HK-2 (cell line): Measurements from ENCODE around the gene OPHN1.

Experiments
- DNase-seq: peaks from one replicate; pipeline ENCODE4 v3.0.0-alpha.2; 2018; ENCODE audit not compliant: unreplicated experiment

Gene OPHN1

GRCh38 chrX:68433155-68433980, at the start of gene OPHN1:
Gene OPHN1, minus strand, starts transcription at chrX:68433495. Its CDS starts 475 bp downstream, at chrX:68433020.
- peak; percentile 85 for DNase-seq

DNA sequence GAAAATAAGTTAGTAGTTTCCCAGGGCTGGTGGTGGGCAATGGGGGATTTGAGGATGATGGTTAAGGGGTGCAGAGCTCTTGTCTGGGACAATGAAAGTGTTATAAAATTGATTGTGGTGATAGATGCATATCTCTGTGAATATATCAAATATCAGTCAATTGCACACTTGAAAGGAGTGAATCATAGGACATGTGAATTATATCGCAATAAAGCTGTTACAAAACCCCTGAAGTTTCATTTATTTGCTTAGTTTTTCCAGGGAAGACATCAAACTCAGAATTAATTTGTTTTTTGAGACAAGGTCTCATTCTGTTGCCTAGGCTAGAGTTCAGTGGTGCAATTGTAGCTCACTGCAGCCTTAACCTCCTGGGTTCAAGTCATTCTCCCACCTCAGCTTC, 47.7 kb upstream of the OPHN1 start:
- no peak for DNase-seq

- DNase-seq = no peak
Observed at GRCh38 chrX:68464796-68465195, 31.5 kb upstream of the OPHN1 start.

DNA sequence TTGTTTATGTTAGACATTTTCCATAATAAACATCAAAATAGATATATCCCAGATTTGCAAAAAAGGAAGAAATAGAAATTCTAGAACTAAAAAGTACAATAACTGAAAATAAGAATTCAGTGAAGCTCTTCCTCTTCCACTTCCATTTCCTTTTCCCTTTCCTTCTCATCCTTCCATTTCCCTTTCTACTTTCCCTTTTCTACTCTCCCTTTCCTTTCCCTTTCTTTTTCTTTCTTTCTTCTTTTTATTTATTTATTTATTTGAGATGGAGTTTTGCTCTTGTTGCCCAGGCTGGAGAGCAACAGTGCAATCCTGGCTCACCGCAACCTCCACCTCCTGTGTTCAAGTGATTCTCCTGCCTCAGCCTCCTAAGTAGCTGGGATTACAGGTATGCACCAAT, 30.6 kb upstream of the OPHN1 start:
- no peak for DNase-seq

- no peak for DNase-seq
Observed at GRCh38 chrX:68462653-68463052, 29.4 kb upstream of the OPHN1 start.

DNA sequence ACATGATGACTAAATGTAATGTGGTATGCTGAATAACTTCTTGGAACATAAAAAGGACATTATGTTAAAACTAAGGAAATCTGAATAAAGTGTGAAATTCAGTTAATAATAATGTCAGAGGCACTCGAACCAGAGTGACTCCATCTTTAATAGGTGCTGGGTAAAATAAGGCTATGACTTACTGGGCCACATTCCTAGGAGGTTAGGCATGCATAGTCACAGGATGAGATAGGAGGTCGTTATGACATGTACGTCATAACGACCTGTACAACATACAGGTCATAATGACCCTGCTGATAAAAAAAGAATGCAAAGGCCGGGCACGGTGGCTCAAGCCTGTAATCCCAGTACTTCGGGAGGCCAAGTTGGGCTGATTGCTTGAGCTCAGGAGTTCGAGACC, 28.9 kb upstream of the OPHN1 start:
- DNase-seq = no peak

DNA sequence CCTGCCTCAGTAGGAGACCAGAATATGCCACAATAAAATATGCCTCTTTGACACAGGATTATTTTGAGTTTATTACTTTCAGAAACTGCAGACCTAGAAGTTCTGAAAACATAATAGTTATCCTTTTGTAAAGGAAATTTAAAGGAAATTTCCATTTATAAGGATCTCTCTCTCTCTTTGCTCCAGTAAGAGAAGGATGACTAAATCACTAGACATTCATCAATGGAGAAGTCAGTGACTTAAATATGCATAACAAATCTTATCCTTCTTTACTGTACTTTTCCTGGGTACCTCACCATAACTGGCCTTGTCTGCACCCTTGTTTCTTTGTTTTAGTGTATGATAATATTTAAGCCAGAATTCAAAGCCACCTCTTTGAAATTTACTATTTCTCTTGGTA, 28.3 kb upstream of the OPHN1 start:
- DNase-seq = no peak

- no peak for DNase-seq
Observed at GRCh38 chrX:68461093-68461492, 27.8 kb upstream of the OPHN1 start.

DNA sequence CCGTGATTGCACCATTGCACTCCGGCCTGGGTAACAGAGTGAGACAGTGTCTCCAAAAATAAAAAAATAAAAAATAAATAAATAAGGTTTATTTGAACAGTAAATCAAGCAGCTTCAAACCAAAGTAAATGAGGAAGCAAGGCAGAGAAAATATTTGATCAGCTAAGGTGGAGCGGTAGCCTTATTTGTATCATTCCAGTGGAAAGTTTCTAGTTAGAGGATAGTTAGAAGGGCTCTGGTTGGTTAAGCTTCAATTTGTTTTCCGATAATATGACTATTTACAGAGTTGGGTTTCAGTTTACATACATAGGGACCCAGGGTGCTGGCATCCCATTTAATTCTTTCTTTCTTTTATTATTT, 21.8 kb upstream of the OPHN1 start:
- no peak for DNase-seq

- DNase-seq = no peak
Observed at GRCh38 chrX:68454476-68455150, 21.3 kb upstream of the OPHN1 start.

- no peak for DNase-seq
Observed at GRCh38 chrX:68451720-68452119, 18.4 kb upstream of the OPHN1 start.

GRCh38 chrX:68443155-68443868, 10.0 kb upstream of the OPHN1 start:
- DNase-seq = peak; percentile 33

DNA sequence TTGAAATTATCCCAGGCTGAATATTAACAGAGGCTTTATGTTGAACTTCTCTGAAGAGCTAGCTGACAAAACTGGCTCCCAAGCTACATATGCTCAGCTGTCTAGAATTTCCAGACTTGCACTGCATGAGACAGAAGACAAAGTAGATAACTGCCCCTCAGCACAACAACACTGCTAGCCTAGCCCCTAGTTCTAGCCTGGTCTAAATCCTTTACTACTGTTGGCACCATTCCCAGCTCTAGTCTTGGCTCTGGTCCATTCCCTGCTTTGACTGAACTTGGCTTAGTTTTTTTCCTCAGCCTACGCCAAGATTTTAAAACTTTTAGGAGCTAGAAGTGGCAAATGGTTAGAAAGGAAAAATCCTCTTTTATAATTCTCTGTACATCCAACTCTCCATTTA, 7.6 kb upstream of the OPHN1 start:
- peak; percentile 35 for DNase-seq

- no peak for DNase-seq
Observed at GRCh38 chrX:68440442-68440841, 7.1 kb upstream of the OPHN1 start.

DNA sequence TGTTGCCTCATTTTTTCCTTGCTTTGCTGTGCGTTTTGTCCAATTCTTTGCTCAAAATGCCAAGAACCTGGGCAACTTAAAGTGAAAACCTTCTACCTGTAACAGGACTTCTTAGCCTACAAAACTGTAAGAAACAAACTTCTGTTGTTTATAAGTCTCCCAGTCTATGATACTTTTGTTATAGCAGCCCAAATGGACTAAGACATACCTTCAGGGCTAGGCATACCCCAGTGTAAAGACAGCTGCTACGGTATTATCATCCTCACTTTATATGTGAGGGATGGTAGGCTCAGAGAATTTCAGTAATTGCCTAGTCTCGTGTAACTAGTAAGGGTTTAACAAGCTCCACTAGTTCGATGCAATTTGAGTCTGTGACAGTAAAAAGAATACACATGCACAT, 6.0 kb upstream of the OPHN1 start:
- no peak for DNase-seq

DNA sequence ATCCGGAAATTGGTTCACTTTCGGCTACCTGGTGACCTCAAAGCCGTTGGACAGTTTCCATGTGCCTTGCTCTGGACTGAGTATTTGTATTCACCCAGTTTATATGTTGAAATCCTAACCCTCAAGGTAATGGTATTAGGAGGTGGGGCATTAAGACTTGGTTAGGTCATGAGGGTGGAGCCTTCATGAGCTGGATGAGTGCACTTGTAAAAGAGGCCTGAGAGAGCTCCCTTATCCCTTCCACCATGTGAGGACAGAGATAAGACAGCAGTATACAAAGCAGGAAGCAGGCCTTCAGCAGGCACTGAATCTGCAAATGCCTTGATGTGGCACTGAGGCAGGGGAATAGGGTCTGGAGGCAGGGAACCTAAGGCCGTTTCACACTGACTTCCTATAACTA, 5.3 kb upstream of the OPHN1 start:
- DNase-seq = no peak

- no peak for DNase-seq
Observed at GRCh38 chrX:68433981-68434299, 645 bp upstream of the OPHN1 start.

DNA sequence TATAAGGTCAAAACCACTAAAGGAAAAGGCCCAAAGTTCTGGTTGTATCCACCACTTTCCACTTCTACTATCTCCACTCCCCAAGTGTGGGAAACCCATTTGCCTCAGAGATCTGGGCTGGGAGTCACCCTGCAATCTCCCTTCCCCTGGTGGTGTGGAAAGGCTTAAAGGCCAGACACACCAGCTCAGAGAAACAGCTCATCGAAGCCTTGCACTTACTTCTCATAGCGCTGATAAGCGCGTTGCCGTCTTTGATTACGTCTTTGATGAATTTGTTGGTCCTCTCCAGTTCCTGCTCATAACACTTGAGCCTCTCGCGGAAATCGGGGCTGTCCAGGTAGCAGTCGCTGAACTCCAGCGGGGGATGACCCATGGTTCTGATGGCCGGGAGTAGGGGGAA, 647 bp downstream of the OPHN1 start:
- no peak for DNase-seq

DNA sequence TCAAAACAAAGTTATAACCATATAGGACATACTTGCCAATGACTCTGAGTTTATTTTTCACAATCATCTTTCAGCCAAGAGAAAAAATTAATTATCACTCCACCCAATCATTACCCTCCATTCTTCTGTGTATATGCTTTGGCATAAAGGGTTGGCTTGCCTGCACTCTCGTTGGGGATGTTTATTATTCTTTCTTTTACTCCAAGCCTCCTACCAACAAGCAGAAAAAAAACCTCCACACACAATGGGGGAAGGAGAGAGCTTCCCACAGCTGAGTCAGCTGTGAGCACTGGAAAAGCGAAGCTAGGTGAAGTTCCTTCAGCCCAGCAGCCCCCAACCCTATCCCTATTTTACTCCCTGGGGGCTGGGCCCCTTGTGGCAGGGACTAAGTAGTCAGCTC, 1.5 kb downstream of the OPHN1 start:
- no peak for DNase-seq

DNA sequence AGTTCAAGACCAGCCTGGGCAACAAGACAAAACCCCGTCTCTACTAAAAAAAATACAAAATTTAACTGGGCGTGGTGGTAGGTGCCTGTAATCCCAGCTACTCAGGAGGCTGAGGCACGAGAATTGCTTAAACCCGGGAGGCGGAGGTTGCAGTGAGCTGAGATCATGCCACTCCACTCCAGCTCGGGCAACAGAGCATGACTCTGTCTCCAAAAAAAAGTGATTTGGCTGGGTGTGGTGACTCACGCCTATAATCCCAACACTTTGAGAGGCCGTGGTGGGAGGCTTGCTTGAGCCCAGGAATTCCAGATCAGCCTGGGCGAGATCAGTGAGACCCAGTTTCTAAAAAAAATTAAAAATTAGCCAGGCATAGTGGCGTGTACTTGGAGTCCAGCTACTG, 4.1 kb downstream of the OPHN1 start:
- peak; percentile 73 for DNase-seq

DNA sequence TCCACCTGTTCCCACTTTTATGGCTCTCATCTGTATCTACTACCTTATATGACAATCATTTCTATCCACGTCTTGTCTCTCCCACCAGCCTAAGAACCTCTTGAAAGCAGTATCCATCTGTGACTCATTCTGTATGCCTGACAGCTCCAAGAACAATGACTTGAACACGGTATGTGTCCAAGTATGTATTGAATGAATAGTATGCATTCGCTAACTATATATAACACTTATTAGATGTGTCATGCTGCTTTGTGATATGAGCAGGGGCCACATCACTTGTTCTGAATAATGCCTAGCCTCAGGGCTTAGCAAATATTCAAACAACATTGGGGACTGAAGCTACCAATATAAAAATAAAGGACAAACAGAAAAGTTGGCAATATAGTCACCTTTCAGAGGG, 4.9 kb downstream of the OPHN1 start:
- DNase-seq = no peak

GRCh38 chrX:68424719-68425118, 8.6 kb downstream of the OPHN1 start:
- DNase-seq = no peak

DNA sequence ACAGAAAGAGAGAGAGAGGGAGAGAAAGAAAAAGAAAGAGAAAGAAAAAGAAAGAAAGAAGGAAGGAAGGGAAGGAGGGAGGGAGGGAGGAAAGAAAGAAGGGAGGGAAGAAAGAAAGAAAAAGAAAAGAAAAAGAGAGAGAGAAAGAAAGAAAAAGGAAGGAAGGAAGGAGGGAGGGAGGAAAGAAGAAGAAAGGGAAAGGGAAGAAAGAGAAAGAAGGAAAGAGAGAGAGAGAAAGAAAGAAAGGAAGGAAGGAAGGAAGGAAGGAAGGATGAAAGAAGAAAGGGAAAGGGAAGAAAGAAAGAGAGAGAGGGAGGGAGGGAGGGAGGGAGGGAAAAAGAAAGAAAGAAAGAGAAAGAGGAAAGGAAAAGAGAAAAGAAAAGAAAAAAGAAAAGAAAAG, 10.8 kb downstream of the OPHN1 start:
- DNase-seq = no peak
